ENCODE measurements around the gene EXOC1.

DNA sequence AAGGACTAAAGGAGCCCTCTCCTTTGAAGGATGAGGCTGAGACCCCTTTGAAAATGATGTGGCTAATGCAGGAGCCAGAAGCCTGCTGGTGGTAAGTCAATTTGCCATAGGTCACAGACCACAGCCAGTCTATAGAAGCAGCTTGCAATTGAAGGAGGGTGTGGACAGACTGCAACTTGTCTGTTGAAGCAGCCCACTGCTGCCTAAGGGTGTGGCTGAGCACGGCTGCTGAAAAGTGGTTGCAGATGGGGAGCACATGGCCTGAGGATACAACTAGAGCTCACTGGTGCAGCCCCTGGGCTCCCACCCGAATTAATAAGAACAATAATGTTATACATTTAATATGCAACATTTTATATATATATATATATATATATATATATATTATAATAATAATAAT lies 45.3 kb upstream of the EXOC1 start:
- TF ChIP-seq, protein P1, sequence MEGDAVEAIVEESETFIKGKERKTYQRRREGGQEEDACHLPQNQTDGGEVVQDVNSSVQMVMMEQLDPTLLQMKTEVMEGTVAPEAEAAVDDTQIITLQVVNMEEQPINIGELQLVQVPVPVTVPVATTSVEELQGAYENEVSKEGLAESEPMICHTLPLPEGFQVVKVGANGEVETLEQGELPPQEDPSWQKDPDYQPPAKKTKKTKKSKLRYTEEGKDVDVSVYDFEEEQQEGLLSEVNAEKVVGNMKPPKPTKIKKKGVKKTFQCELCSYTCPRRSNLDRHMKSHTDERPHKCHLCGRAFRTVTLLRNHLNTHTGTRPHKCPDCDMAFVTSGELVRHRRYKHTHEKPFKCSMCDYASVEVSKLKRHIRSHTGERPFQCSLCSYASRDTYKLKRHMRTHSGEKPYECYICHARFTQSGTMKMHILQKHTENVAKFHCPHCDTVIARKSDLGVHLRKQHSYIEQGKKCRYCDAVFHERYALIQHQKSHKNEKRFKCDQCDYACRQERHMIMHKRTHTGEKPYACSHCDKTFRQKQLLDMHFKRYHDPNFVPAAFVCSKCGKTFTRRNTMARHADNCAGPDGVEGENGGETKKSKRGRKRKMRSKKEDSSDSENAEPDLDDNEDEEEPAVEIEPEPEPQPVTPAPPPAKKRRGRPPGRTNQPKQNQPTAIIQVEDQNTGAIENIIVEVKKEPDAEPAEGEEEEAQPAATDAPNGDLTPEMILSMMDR (conservative IDR thresholded peaks at IDR 0.05; ENCODE audit: low read length): no peak
- no peak for TF ChIP-seq EZH2phosphoT487 (IDR thresholded peaks at IDR 0.05; ENCODE audit: borderline replicate concordance)
